ENCODE data around the gene ZDHHC22.

Gene ZDHHC22

GRCh38 chr14:77158882-77159255, 17.3 kb upstream of the ZDHHC22 start:
- TF ChIP-seq EGR1 (IDR thresholded peaks at IDR 0.05) (no peak), RAD21 (IDR thresholded peaks at IDR 0.05; ENCODE audit: low read depth) (no peak), NFIC (IDR thresholded peaks at IDR 0.05) (no peak), USF1 (IDR thresholded peaks at IDR 0.05) (no peak), CREB1 (IDR thresholded peaks at IDR 0.05; ENCODE audit: low read depth) (no peak), MAX (IDR thresholded peaks at IDR 0.05) (no peak), TEAD4 (IDR thresholded peaks at IDR 0.05) (no peak), REST (IDR thresholded peaks at IDR 0.05; ENCODE audit: low read depth) (no peak), FOXM1 (IDR thresholded peaks at IDR 0.05; ENCODE audit: borderline replicate concordance, low read depth) (no peak), ZBTB7A (IDR thresholded peaks at IDR 0.05; ENCODE audit: low read depth) (no peak), CEBPB (IDR thresholded peaks at IDR 0.05) (no peak), TCF12 (IDR thresholded peaks at IDR 0.05; ENCODE audit: low read depth) (no peak), TAF1 (IDR thresholded peaks at IDR 0.05; ENCODE audit: low read depth) (no peak), YY1 (IDR thresholded peaks at IDR 0.05; ENCODE audit: low read depth) (no peak)

- TF ChIP-seq RAD21 (IDR thresholded peaks at IDR 0.05; ENCODE audit: low read depth): no peak
- no peak for TF ChIP-seq FOXM1 (IDR thresholded peaks at IDR 0.05; ENCODE audit: borderline replicate concordance, low read depth)
- TF ChIP-seq MAX (IDR thresholded peaks at IDR 0.05): no peak
- TF ChIP-seq ZBTB7A (IDR thresholded peaks at IDR 0.05; ENCODE audit: low read depth): no peak
Measured at GRCh38 chr14:77158175-77158881, 16.7 kb upstream of the ZDHHC22 start.

GRCh38 chr14:77157740-77158139, 16.1 kb upstream of the ZDHHC22 start:
- TF ChIP-seq YY1 (IDR thresholded peaks at IDR 0.05; ENCODE audit: low read depth): no peak
- no peak for TF ChIP-seq TEAD4 (IDR thresholded peaks at IDR 0.05)
- no peak for TF ChIP-seq ZBTB7A (IDR thresholded peaks at IDR 0.05; ENCODE audit: low read depth)
- no peak for TF ChIP-seq MAX (IDR thresholded peaks at IDR 0.05)
- TF ChIP-seq USF1 (IDR thresholded peaks at IDR 0.05): no peak
- TF ChIP-seq TCF12 (IDR thresholded peaks at IDR 0.05; ENCODE audit: low read depth): no peak
- TF ChIP-seq CEBPB (IDR thresholded peaks at IDR 0.05): no peak
- TF ChIP-seq REST (IDR thresholded peaks at IDR 0.05; ENCODE audit: low read depth): no peak
- no peak for TF ChIP-seq EGR1 (IDR thresholded peaks at IDR 0.05)
- no peak for TF ChIP-seq TAF1 (IDR thresholded peaks at IDR 0.05; ENCODE audit: low read depth)

- TF ChIP-seq EP300 (IDR thresholded peaks at IDR 0.05; ENCODE audit: borderline replicate concordance) (no peak), TEAD4 (IDR thresholded peaks at IDR 0.05) (no peak), MAX (IDR thresholded peaks at IDR 0.05) (no peak), RAD21 (IDR thresholded peaks at IDR 0.05; ENCODE audit: low read depth) (no peak), USF1 (IDR thresholded peaks at IDR 0.05) (no peak), REST (IDR thresholded peaks at IDR 0.05; ENCODE audit: low read depth) (no peak), EGR1 (IDR thresholded peaks at IDR 0.05) (no peak), FOXM1 (IDR thresholded peaks at IDR 0.05; ENCODE audit: borderline replicate concordance, low read depth) (no peak)
Measured at GRCh38 chr14:77155083-77155482, 13.5 kb upstream of the ZDHHC22 start.
